IMR-90 (cell line): ENCODE results near the gene ANKHD1. TPM values are rescaled to one million over a fixed set of nuclear protein-coding genes. Genes with fewer than 3 reads are reported as not detected.

Source experiments
- ATAC-seq: fragments of 200-7000 bp; cut with Tn5 transposase; 2 replicates; pipeline ENCODE4 v1.9.1; 2020; ENCODE audit warnings: low read depth, mild to moderate bottlenecking, moderate library complexity
- BruUV-seq: library from RNA; stranded (reverse); fragments of 400-500 nt; replicated peaks from 2 replicates; lab custom pipeline; 2021; lab: Mats Ljungman, UMichigan
- CTCF ChIA-PET: fragments of 300-600 bp; formaldehyde crosslinking; extraction: SDS; loops from one replicate; lab custom pipeline; 2021; ENCODE audit warnings: antibody characterized with exemption; lab: Yijun Ruan, JAX
- POLR2A ChIA-PET: fragments of 300-600 bp; sonication (Branson Sonifier 250); formaldehyde crosslinking; loops from one replicate; lab custom pipeline; 2022; ENCODE audit warnings: antibody characterized with exemption; ENCODE audit not compliant: unreplicated experiment; lab: Charles Lee
- DNase-seq: peaks from one replicate; pipeline ENCODE4 v3.0.0; 2013
- H2AFZ ChIP-seq: replicated peaks from 2 replicates; pipeline ENCODE3; 2013; ENCODE audit warnings: low read length, mild to moderate bottlenecking; ENCODE audit not compliant: poor library complexity
- H2AK5ac ChIP-seq: 2 replicates; pipeline ENCODE4 v1.6.1; 2013; ENCODE audit warnings: low read depth, low read length, inconsistent platforms
- H2AK9ac ChIP-seq: replicated peaks from 2 replicates; pipeline ENCODE3; 2013; ENCODE audit warnings: mild to moderate bottlenecking, low read depth, low read length, moderate library complexity; ENCODE audit not compliant: poor library complexity
- H2BK120ac ChIP-seq: 2 replicates; pipeline ENCODE4 v1.6.1; 2013; ENCODE audit warnings: low read depth, low read length, inconsistent platforms
- H2BK15ac ChIP-seq: 3 replicates; pipeline ENCODE4 v1.6.1; 2013; ENCODE audit warnings: low read depth, low read length, inconsistent platforms
- H2BK20ac ChIP-seq: 2 replicates; pipeline ENCODE4 v1.6.1; 2013; ENCODE audit warnings: low read depth, mild to moderate bottlenecking, inconsistent platforms, low read length, moderate library complexity
- H2BK5ac ChIP-seq: 2 replicates; pipeline ENCODE4 v1.6.1; 2013; ENCODE audit warnings: mild to moderate bottlenecking, low read depth, low read length, inconsistent platforms; ENCODE audit not compliant: poor library complexity, severe bottlenecking
- H3K14ac ChIP-seq: replicated peaks from 2 replicates; pipeline ENCODE4 v1.6.1; 2013; ENCODE audit warnings: low read depth, low read length, inconsistent platforms
- H3K18ac ChIP-seq: 2 replicates; pipeline ENCODE4 v1.6.1; 2013; ENCODE audit warnings: low read depth, low read length, control low read depth
- H3K23ac ChIP-seq: 2 replicates; pipeline ENCODE4 v1.6.1; 2013; ENCODE audit warnings: low read depth, low read length, inconsistent platforms
- H3K27ac ChIP-seq: 2 replicates; pipeline ENCODE4 v1.5.1; 2013; ENCODE audit warnings: mild to moderate bottlenecking, control low read depth, low read length; ENCODE audit not compliant: insufficient read depth
- H3K27me3 ChIP-seq: 2 replicates; pipeline ENCODE4 v1.6.1; 2013; ENCODE audit warnings: low read length; ENCODE audit not compliant: control insufficient read depth, insufficient read depth
- H3K36me3 ChIP-seq: 2 replicates; pipeline ENCODE4 v1.6.1; 2013; ENCODE audit warnings: low read length, mixed read lengths; ENCODE audit not compliant: control insufficient read depth, insufficient read depth
- H3K4ac ChIP-seq: 2 replicates; pipeline ENCODE4 v1.6.1; 2013; ENCODE audit warnings: low read depth, low read length, inconsistent platforms
- H3K4me1 ChIP-seq: 2 replicates; pipeline ENCODE4 v1.6.1; 2013; ENCODE audit warnings: low read length, mixed read lengths; ENCODE audit not compliant: control insufficient read depth, insufficient read depth
- H3K4me2 ChIP-seq: 2 replicates; pipeline ENCODE4 v1.6.1; 2013; ENCODE audit warnings: low read depth, mild to moderate bottlenecking, control low read depth, low read length, moderate library complexity
- H3K4me3 ChIP-seq: 2 replicates; pipeline ENCODE4 v1.5.1; 2013; ENCODE audit warnings: low read depth, mild to moderate bottlenecking, control low read depth, low read length, moderate library complexity; ENCODE audit not compliant: insufficient read depth
- H3K56ac ChIP-seq: 2 replicates; pipeline ENCODE4 v1.6.1; 2013; ENCODE audit warnings: low read length, inconsistent platforms; ENCODE audit not compliant: insufficient read depth; ENCODE audit errors: extremely low read depth
- H3K79me1 ChIP-seq, 2 experiments: 2 replicates each; pipeline ENCODE4 v1.6.1; 2013; ENCODE audit warnings: low read length in 2 of 2, inconsistent platforms in 1 of 2, low read depth in 1 of 2
- H3K9ac ChIP-seq: 2 replicates; pipeline ENCODE4 v1.6.1; 2013; ENCODE audit warnings: low read depth, low read length, control low read depth
- H3K9me1 ChIP-seq: 2 replicates; pipeline ENCODE4 v1.6.1; 2013; ENCODE audit warnings: low read length, inconsistent platforms; ENCODE audit not compliant: insufficient read depth
- H3K9me3 ChIP-seq: 2 replicates; pipeline ENCODE4 v1.6.1; 2013; ENCODE audit warnings: low read length; ENCODE audit not compliant: control insufficient read depth, insufficient read depth
- H4K20me1 ChIP-seq: 2 replicates; pipeline ENCODE4 v1.6.1; 2013; ENCODE audit warnings: low read length, inconsistent platforms; ENCODE audit not compliant: insufficient read depth
- H4K5ac ChIP-seq: 2 replicates; pipeline ENCODE4 v1.6.1; 2013; ENCODE audit warnings: mild to moderate bottlenecking, low read depth, low read length, control low read depth
- H4K8ac ChIP-seq, 2 experiments: 2 replicates each; pipeline ENCODE4 v1.6.1; 2013; ENCODE audit warnings: low read depth in 2 of 2, low read length in 2 of 2, control low read depth in 1 of 2, inconsistent platforms in 1 of 2
- H4K91ac ChIP-seq: 2 replicates; pipeline ENCODE4 v1.6.1; 2013; ENCODE audit warnings: low read depth, low read length, inconsistent platforms; ENCODE audit not compliant: insufficient read depth
- BHLHE40 ChIP-seq: fragments of 150-350 bp; IDR thresholded peaks from 2 replicates; pipeline ENCODE4 v1.6.1; 2016; ENCODE audit warnings: mild to moderate bottlenecking, low read depth, low read length
- CHD1 ChIP-seq: IDR thresholded peaks from 2 replicates; pipeline ENCODE4 v1.6.1; 2012; ENCODE audit warnings: low read depth, low read length, improper control_type of control experiment
- FOS ChIP-seq: fragments of 150-350 bp; IDR thresholded peaks from 2 replicates; pipeline ENCODE4 v1.6.1; 2016; ENCODE audit warnings: low read depth, low read length
- MAFK ChIP-seq: IDR thresholded peaks from 2 replicates; pipeline ENCODE4 v1.6.1; 2012; ENCODE audit warnings: low read depth, low read length, improper control_type of control experiment
- NFE2L2 ChIP-seq: fragments of 150-350 bp; IDR thresholded peaks from 2 replicates; pipeline ENCODE4 v1.6.1; 2016; ENCODE audit warnings: low read depth, mild to moderate bottlenecking, low read length
- POLR2A ChIP-seq: IDR thresholded peaks from 2 replicates; pipeline ENCODE4 v1.6.1; 2012; ENCODE audit warnings: mild to moderate bottlenecking, low read depth, low read length
- RAD21 ChIP-seq: IDR thresholded peaks from 2 replicates; pipeline ENCODE4 v1.6.1; 2012; ENCODE audit warnings: low read length, improper control_type of control experiment
- RCOR1 ChIP-seq: IDR thresholded peaks from 2 replicates; pipeline ENCODE4 v1.6.1; 2012; ENCODE audit warnings: mild to moderate bottlenecking, low read length, improper control_type of control experiment; ENCODE audit not compliant: insufficient replicate concordance
- RFX5 ChIP-seq: IDR thresholded peaks from 2 replicates; pipeline ENCODE4 v1.8.0; 2012; ENCODE audit warnings: low read depth, mild to moderate bottlenecking, low read length, moderate library complexity
- SMC3 ChIP-seq: fragments of 150-350 bp; IDR thresholded peaks from 2 replicates; pipeline ENCODE4 v1.6.1; 2016; ENCODE audit warnings: low read depth, mild to moderate bottlenecking, antibody characterized with exemption, low read length, moderate library complexity
- WGBS, 2 experiments: methylation state at CpG; one replicate each; pipeline versions ENCODE4 v1.1.5 to v1.1.7; 2013; ENCODE audit warnings: missing lambda C conversion rate in 2 of 2; ENCODE audit not compliant: insufficient read length in 1 of 2; ENCODE audit errors: extremely low coverage in 2 of 2; 5-methylcytosine and 5-hydroxymethylcytosine counted together
- dilution Hi-C: fragments of 300-500 bp; cut with HindIII; formaldehyde crosslinking; loops from one replicate; pipeline ENCODE4 v1.14.3; 2018; ENCODE audit warnings: low sequenced_read_pairs; ENCODE audit not compliant: unreplicated experiment
- in situ Hi-C: fragments of 300-500 bp; cut with MboI; formaldehyde crosslinking; loops from 3 replicates; pipeline ENCODE4 v1.14.3; 2019; ENCODE audit warnings: low sequenced_read_pairs, inconsistent platforms, mixed read lengths
- intact Hi-C: fragments of 100-400 bp; cut with micrococcal nuclease; formaldehyde crosslinking; loops from 2 replicates; pipeline ENCODE4 v1.10.0; 2022
- polyA plus RNA-seq, 3 experiments: library from polyadenylated mRNA; depleted of rRNA; stranded (reverse); fragments of >200 nt; gene quantifications; 2 replicates each; pipeline ENCODE4 v1.2.3, GENCODE V29; 2012; ENCODE audit warnings: low replicate concordance in 1 of 3
- total RNA-seq: library from RNA; depleted of rRNA; stranded (reverse); fragments of >200 nt; gene quantifications from 2 replicates; pipeline ENCODE4 v1.2.3, GENCODE V29; 2012

Gene ANKHD1
- total and polyA plus RNA-seq, 2 of the 4 experiments (the other 2 are of a cell fraction): 32.1 to 36.7 TPM

DNA sequence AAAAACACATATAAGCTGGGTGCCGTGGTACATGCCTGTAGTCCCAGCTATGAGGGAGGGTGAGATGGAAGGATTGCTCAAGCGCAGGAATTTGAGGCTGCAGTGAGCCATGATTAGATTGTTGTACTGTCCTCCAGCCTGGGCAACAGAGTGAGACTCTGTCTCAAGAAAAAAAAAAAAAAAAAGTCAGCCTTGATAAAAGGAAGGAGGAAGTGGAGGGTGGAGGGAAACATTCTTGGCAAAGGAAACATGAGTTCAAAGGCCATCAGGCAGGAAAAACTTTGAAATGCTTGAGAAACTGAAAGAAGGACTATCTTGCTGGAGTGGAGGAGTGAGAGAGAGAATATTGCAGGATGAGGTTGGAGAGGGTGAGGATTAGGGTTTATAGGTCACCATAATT is 18.3 kb upstream of the ANKHD1 start:
- Histone ChIP-seq H2AK5ac (no peak overlapping the region), H2AK9ac (no peak overlapping the region), H3K14ac (no peak overlapping the region), H4K91ac (no peak overlapping the region), H3K79me1 (no peaks in the 10 kb centered on the region), H3K23ac (no peak overlapping the region), H2BK120ac (no peak overlapping the region), H2BK5ac (no peak overlapping the region), H4K20me1 (no peaks in the 10 kb centered on the region), H3K4ac (no peak overlapping the region), H3K4me2 (no peak overlapping the region), H3K56ac (no peak overlapping the region), H3K9me3 (no peaks in the 10 kb centered on the region), H3K36me3 (no peaks in the 10 kb centered on the region), H3K4me1 (no peaks in the 10 kb centered on the region), H4K5ac (no peak overlapping the region), H2AFZ (no peak overlapping the region), H3K9ac (no peak overlapping the region), H3K27ac (no peak overlapping the region), H3K18ac (no peak overlapping the region), H2BK15ac (no peak overlapping the region), H2BK20ac (no peak overlapping the region), H4K8ac (no peak overlapping the region), H3K27me3 (no peaks in the 10 kb centered on the region), H3K4me3 (no peak overlapping the region), H3K9me1 (no peaks in the 10 kb centered on the region)
- no peak for ATAC-seq
- dilution Hi-C loops (no loop called here), intact Hi-C loops (no loop called here), in situ Hi-C loops (no loop called here)
- no peak for DNase-seq
- POLR2A ChIA-PET: no interaction called here
- TF ChIP-seq MAFK (no peak), CHD1 (no peak), RAD21 (no peak), NFE2L2 (no peak), RCOR1 (no peak), POLR2A (no peak), BHLHE40 (no peak), FOS (no peak), RFX5 (no peak), SMC3 (no peak)
- no CpG with 5 or more reads among the region's 2 CpGs for WGBS, 2 experiments
- CTCF ChIA-PET: no interaction called here
- no TSS peak for BruUV-seq
